Cardiac fibroblast (primary cell): Measurements from ENCODE around the gene LITAFD.

Source experiments
- DNase-seq, 2 donors: peaks; one replicate each; pipeline versions ENCODE4 v3.0.0 to v3.0.0-alpha.2; 2010; ENCODE audit warnings: low read depth in 2 of 2
- H3K4me3 ChIP-seq, 2 donors: replicated peaks in 1 of 2; 1 replicate in 1 of 2; 2 replicates in 1 of 2; pipeline ENCODE4 v1.5.1; 2011; ENCODE audit warnings: low read depth in 2 of 2, low read length in 2 of 2, mild to moderate bottlenecking in 2 of 2, moderate library complexity in 1 of 2
- CTCF ChIP-seq: IDR thresholded peaks from one replicate; pipeline ENCODE4 v1.5.1; 2011; ENCODE audit warnings: low read depth, mild to moderate bottlenecking, low read length, inconsistent platforms

Gene LITAFD

GRCh38 chr16:8889893-8890548, 7.9 kb downstream of the LITAFD start:
- no peak for TF ChIP-seq CTCF

GRCh38 chr16:8890549-8890921, 8.4 kb downstream of the LITAFD start:
- H3K4me3 ChIP-seq: no peak overlapping the region
- DNase-seq: no peak
- TF ChIP-seq CTCF: no peak

More at GRCh38 chr16:8889893-8890548, 7.9 kb downstream of the LITAFD start:
- DNase-seq: no peak
- no peak overlapping the region for H3K4me3 ChIP-seq

GRCh38 chr16:8892101-8892575, 10.0 kb downstream of the LITAFD start:
- no peak for DNase-seq
- no peak for TF ChIP-seq CTCF
- no peak overlapping the region for H3K4me3 ChIP-seq

GRCh38 chr16:8893426-8893825, 11.3 kb downstream of the LITAFD start:
- no peak for TF ChIP-seq CTCF
- H3K4me3 ChIP-seq: no peak overlapping the region
- no peak for DNase-seq

- DNase-seq: no peak
- H3K4me3 ChIP-seq: no peak overlapping the region
- TF ChIP-seq CTCF: no peak
Measured at GRCh38 chr16:8893976-8894690, 12.0 kb downstream of the LITAFD start.

- no peak overlapping the region for H3K4me3 ChIP-seq
- no peak for TF ChIP-seq CTCF
- no peak for DNase-seq
Measured at GRCh38 chr16:8894736-8895334, 12.7 kb downstream of the LITAFD start.
